SK-N-SH treated with all-trans-retinoic acid at 6 μM for 48 hours (cell line): ENCODE results near the gene LYPD6B.

Experiments
- ATAC-seq: fragments of 200-7000 bp; cut with Tn5 transposase; 3 replicates; pipeline ENCODE4 v1.9.1; 2020; ENCODE audit warnings: mild to moderate bottlenecking, moderate library complexity
- ARNTL ChIP-seq: fragments of 450-650 bp; formaldehyde crosslinking; IDR thresholded peaks from 2 replicates; pipeline ENCODE4 v1.5.0; 2020; ENCODE audit warnings: low read depth, mild to moderate bottlenecking, moderate library complexity, borderline replicate concordance
- BACH2 ChIP-seq: fragments of 250-450 bp; sonication (Bioruptor Pico); IDR thresholded peaks from 2 replicates; pipeline ENCODE4 v1.9.0; 2021; ENCODE audit warnings: mild to moderate bottlenecking, borderline replicate concordance
- CREB5 ChIP-seq: fragments of 250-450 bp; sonication (Bioruptor Pico); IDR thresholded peaks from 2 replicates; pipeline ENCODE4 v1.5.1; 2020; ENCODE audit warnings: low read depth, mild to moderate bottlenecking, moderate library complexity
- CSDC2 ChIP-seq: fragments of 250-450 bp; sonication (Bioruptor Pico); IDR thresholded peaks from 2 replicates; pipeline ENCODE4 v1.5.0; 2020; ENCODE audit warnings: mild to moderate bottlenecking, moderate library complexity
- CSRNP3 ChIP-seq: fragments of 250-450 bp; sonication (Bioruptor Pico); IDR thresholded peaks from 2 replicates; pipeline ENCODE4 v1.5.1; 2021; ENCODE audit warnings: mild to moderate bottlenecking, moderate library complexity
- ESRRG ChIP-seq: fragments of 250-450 bp; sonication (Bioruptor Pico); IDR thresholded peaks from 2 replicates; pipeline ENCODE4 v1.6.1; 2021; ENCODE audit warnings: mild to moderate bottlenecking
- GLIS3 ChIP-seq: fragments of 250-450 bp; sonication (Bioruptor Pico); IDR thresholded peaks from 2 replicates; pipeline ENCODE4 v1.5.0; 2020; ENCODE audit warnings: mild to moderate bottlenecking, moderate library complexity
- ISL1 ChIP-seq: fragments of 250-450 bp; sonication (Bioruptor Pico); IDR thresholded peaks from 2 replicates; pipeline ENCODE4 v2.1.2; 2022; ENCODE audit warnings: mild to moderate bottlenecking, moderate library complexity
- OSR1 ChIP-seq: fragments of 250-450 bp; sonication (Bioruptor Pico); IDR thresholded peaks from 2 replicates; pipeline ENCODE4 v1.8.0; 2022; ENCODE audit warnings: moderate library complexity, mild to moderate bottlenecking, inconsistent platforms
- PATZ1 ChIP-seq: fragments of 250-450 bp; sonication (Bioruptor Pico); IDR thresholded peaks from 2 replicates; pipeline ENCODE4 v1.8.0; 2020; ENCODE audit warnings: mild to moderate bottlenecking, moderate library complexity, borderline replicate concordance
- POU6F1 ChIP-seq: fragments of 250-450 bp; sonication (Bioruptor Pico); IDR thresholded peaks from 2 replicates; pipeline ENCODE4 v1.8.0; 2021; ENCODE audit warnings: low read depth, mild to moderate bottlenecking, moderate library complexity, borderline replicate concordance
- PPARA ChIP-seq: fragments of 250-450 bp; sonication (Bioruptor Pico); IDR thresholded peaks from 2 replicates; pipeline ENCODE4 v1.5.0; 2020; ENCODE audit warnings: mild to moderate bottlenecking, borderline replicate concordance
- RARB ChIP-seq: fragments of 250-450 bp; sonication (Bioruptor Pico); IDR thresholded peaks from 2 replicates; pipeline ENCODE4 v1.8.0; 2021; ENCODE audit warnings: mild to moderate bottlenecking, moderate library complexity
- SNAI2 ChIP-seq: fragments of 250-450 bp; sonication (Bioruptor Pico); IDR thresholded peaks from 2 replicates; pipeline ENCODE4 v1.5.0; 2020; ENCODE audit warnings: mild to moderate bottlenecking, moderate library complexity
- TCF4 ChIP-seq: fragments of 250-450 bp; sonication (Bioruptor Pico); IDR thresholded peaks from 2 replicates; pipeline ENCODE4 v1.8.0; 2021; ENCODE audit warnings: mild to moderate bottlenecking, moderate library complexity, borderline replicate concordance
- TOX ChIP-seq: fragments of 250-450 bp; sonication (Bioruptor Pico); IDR thresholded peaks from 2 replicates; pipeline ENCODE4 v1.8.0; 2021; ENCODE audit warnings: mild to moderate bottlenecking, moderate library complexity, borderline replicate concordance
- TSHZ2 ChIP-seq: fragments of 250-450 bp; sonication (Bioruptor Pico); IDR thresholded peaks from 2 replicates; pipeline ENCODE4 v1.5.0; 2020; ENCODE audit warnings: mild to moderate bottlenecking, moderate library complexity
- ZC3H10 ChIP-seq: fragments of 250-450 bp; sonication (Bioruptor Pico); IDR thresholded peaks from 2 replicates; pipeline ENCODE4 v1.5.1; 2021; ENCODE audit warnings: mild to moderate bottlenecking, moderate library complexity
- ZFP3 ChIP-seq: fragments of 250-450 bp; sonication (Bioruptor Pico); IDR thresholded peaks from 2 replicates; pipeline ENCODE4 v1.5.0; 2020; ENCODE audit warnings: mild to moderate bottlenecking, moderate library complexity
- ZFP30 ChIP-seq: fragments of 450-650 bp; formaldehyde crosslinking; IDR thresholded peaks from 2 replicates; pipeline ENCODE4 v1.5.0; 2022; ENCODE audit warnings: mild to moderate bottlenecking, moderate library complexity
- ZNF565 ChIP-seq: fragments of 450-650 bp; formaldehyde crosslinking; conservative IDR thresholded peaks from 2 replicates; pipeline ENCODE4 v1.5.0; 2020; ENCODE audit warnings: low read depth, mild to moderate bottlenecking, moderate library complexity
- ZNF70 ChIP-seq: fragments of 450-650 bp; formaldehyde crosslinking; IDR thresholded peaks from 2 replicates; pipeline ENCODE4 v1.5.0; 2020; ENCODE audit warnings: mild to moderate bottlenecking, moderate library complexity
- ZNF8 ChIP-seq: fragments of 450-650 bp; formaldehyde crosslinking; IDR thresholded peaks from 2 replicates; pipeline ENCODE4 v1.5.0; 2020; ENCODE audit warnings: mild to moderate bottlenecking, moderate library complexity

Gene LYPD6B

GRCh38 chr2:149034406-149034805 lies 4.1 kb upstream of the LYPD6B start:
- TF ChIP-seq CSDC2 (CRISPR knock-in tag) (no peak), CSRNP3 (CRISPR knock-in tag) (no peak), OSR1 (CRISPR knock-in tag) (no peak), TSHZ2 (no peak), ISL1 (no peak), BACH2 (CRISPR knock-in tag) (no peak), RARB (CRISPR knock-in tag) (no peak), TOX (CRISPR knock-in tag) (no peak), TCF4 (CRISPR knock-in tag) (no peak), ZC3H10 (no peak), ZNF70 (CRISPR knock-in tag) (no peak), POU6F1 (CRISPR knock-in tag) (no peak), CREB5 (CRISPR knock-in tag) (no peak), SNAI2 (CRISPR knock-in tag) (no peak), ESRRG (no peak), PPARA (CRISPR knock-in tag) (no peak), GLIS3 (CRISPR knock-in tag) (no peak)

GRCh38 chr2:149036507-149037293 lies 1.8 kb upstream of the LYPD6B start:
- no peak for ATAC-seq
- TF ChIP-seq PPARA (CRISPR knock-in tag) (no peak), ZFP30 (no peak), TOX (CRISPR knock-in tag) (no peak), CSDC2 (CRISPR knock-in tag) (no peak), TCF4 (CRISPR knock-in tag) (no peak), ZFP3 (CRISPR knock-in tag) (no peak), ARNTL (CRISPR knock-in tag) (no peak)

More at GRCh38 chr2:149034406-149034805, 4.1 kb upstream of the LYPD6B start:
- ATAC-seq = no peak

GRCh38 chr2:149037851-149038250 lies 648 bp upstream of the LYPD6B start:
- ATAC-seq = peak; percentile 58
- TF ChIP-seq TSHZ2 (no peak), ARNTL (CRISPR knock-in tag) (no peak), PATZ1 (CRISPR knock-in tag) (no peak), ZNF8 (CRISPR knock-in tag) (no peak), GLIS3 (CRISPR knock-in tag) (no peak), ZNF565 (CRISPR knock-in tag) (no peak), BACH2 (CRISPR knock-in tag) (no peak), SNAI2 (CRISPR knock-in tag) (no peak), CSDC2 (CRISPR knock-in tag) (no peak), ISL1 (no peak), RARB (CRISPR knock-in tag) (no peak), TCF4 (CRISPR knock-in tag) (no peak), ZFP3 (CRISPR knock-in tag) (no peak), POU6F1 (CRISPR knock-in tag) (no peak)
